IMR-90 (cell line): ENCODE results near the gene C22orf31. TPM values are rescaled to one million over a fixed set of nuclear protein-coding genes. Genes with fewer than 3 reads are reported as not detected.

Experiments
- ATAC-seq: fragments of 200-7000 bp; cut with Tn5 transposase; 2 replicates; pipeline ENCODE4 v1.9.1; 2020; ENCODE audit warnings: low read depth, mild to moderate bottlenecking, moderate library complexity
- BruUV-seq: library from RNA; stranded (reverse); fragments of 400-500 nt; replicated peaks from 2 replicates; lab custom pipeline; 2021; lab: Mats Ljungman, UMichigan
- CTCF ChIA-PET: fragments of 300-600 bp; formaldehyde crosslinking; extraction: SDS; loops from one replicate; lab custom pipeline; 2021; ENCODE audit warnings: antibody characterized with exemption; lab: Yijun Ruan, JAX
- POLR2A ChIA-PET: fragments of 300-600 bp; sonication (Branson Sonifier 250); formaldehyde crosslinking; loops from one replicate; lab custom pipeline; 2022; ENCODE audit warnings: antibody characterized with exemption; ENCODE audit not compliant: unreplicated experiment; lab: Charles Lee
- DNase-seq: peaks from one replicate; pipeline ENCODE4 v3.0.0; 2013
- H2AFZ ChIP-seq: replicated peaks from 2 replicates; pipeline ENCODE3; 2013; ENCODE audit warnings: low read length, mild to moderate bottlenecking; ENCODE audit not compliant: poor library complexity
- H2AK5ac ChIP-seq: 2 replicates; pipeline ENCODE4 v1.6.1; 2013; ENCODE audit warnings: low read depth, low read length, inconsistent platforms
- H2AK9ac ChIP-seq: replicated peaks from 2 replicates; pipeline ENCODE3; 2013; ENCODE audit warnings: mild to moderate bottlenecking, low read depth, low read length, moderate library complexity; ENCODE audit not compliant: poor library complexity
- H2BK120ac ChIP-seq: 2 replicates; pipeline ENCODE4 v1.6.1; 2013; ENCODE audit warnings: low read depth, low read length, inconsistent platforms
- H2BK15ac ChIP-seq: 3 replicates; pipeline ENCODE4 v1.6.1; 2013; ENCODE audit warnings: low read depth, low read length, inconsistent platforms
- H2BK20ac ChIP-seq: 2 replicates; pipeline ENCODE4 v1.6.1; 2013; ENCODE audit warnings: low read depth, mild to moderate bottlenecking, inconsistent platforms, low read length, moderate library complexity
- H2BK5ac ChIP-seq: 2 replicates; pipeline ENCODE4 v1.6.1; 2013; ENCODE audit warnings: mild to moderate bottlenecking, low read depth, low read length, inconsistent platforms; ENCODE audit not compliant: poor library complexity, severe bottlenecking
- H3K14ac ChIP-seq: replicated peaks from 2 replicates; pipeline ENCODE4 v1.6.1; 2013; ENCODE audit warnings: low read depth, low read length, inconsistent platforms
- H3K18ac ChIP-seq: 2 replicates; pipeline ENCODE4 v1.6.1; 2013; ENCODE audit warnings: low read depth, low read length, control low read depth
- H3K23ac ChIP-seq: 2 replicates; pipeline ENCODE4 v1.6.1; 2013; ENCODE audit warnings: low read depth, low read length, inconsistent platforms
- H3K27ac ChIP-seq: 2 replicates; pipeline ENCODE4 v1.5.1; 2013; ENCODE audit warnings: mild to moderate bottlenecking, control low read depth, low read length; ENCODE audit not compliant: insufficient read depth
- H3K27me3 ChIP-seq: 2 replicates; pipeline ENCODE4 v1.6.1; 2013; ENCODE audit warnings: low read length; ENCODE audit not compliant: control insufficient read depth, insufficient read depth
- H3K36me3 ChIP-seq: 2 replicates; pipeline ENCODE4 v1.6.1; 2013; ENCODE audit warnings: low read length, mixed read lengths; ENCODE audit not compliant: control insufficient read depth, insufficient read depth
- H3K4ac ChIP-seq: 2 replicates; pipeline ENCODE4 v1.6.1; 2013; ENCODE audit warnings: low read depth, low read length, inconsistent platforms
- H3K4me1 ChIP-seq: 2 replicates; pipeline ENCODE4 v1.6.1; 2013; ENCODE audit warnings: low read length, mixed read lengths; ENCODE audit not compliant: control insufficient read depth, insufficient read depth
- H3K4me2 ChIP-seq: 2 replicates; pipeline ENCODE4 v1.6.1; 2013; ENCODE audit warnings: low read depth, mild to moderate bottlenecking, control low read depth, low read length, moderate library complexity
- H3K4me3 ChIP-seq: 2 replicates; pipeline ENCODE4 v1.5.1; 2013; ENCODE audit warnings: low read depth, mild to moderate bottlenecking, control low read depth, low read length, moderate library complexity; ENCODE audit not compliant: insufficient read depth
- H3K56ac ChIP-seq: 2 replicates; pipeline ENCODE4 v1.6.1; 2013; ENCODE audit warnings: low read length, inconsistent platforms; ENCODE audit not compliant: insufficient read depth; ENCODE audit errors: extremely low read depth
- H3K79me1 ChIP-seq, 2 experiments: 2 replicates each; pipeline ENCODE4 v1.6.1; 2013; ENCODE audit warnings: low read length in 2 of 2, inconsistent platforms in 1 of 2, low read depth in 1 of 2
- H3K9ac ChIP-seq: 2 replicates; pipeline ENCODE4 v1.6.1; 2013; ENCODE audit warnings: low read depth, low read length, control low read depth
- H3K9me1 ChIP-seq: 2 replicates; pipeline ENCODE4 v1.6.1; 2013; ENCODE audit warnings: low read length, inconsistent platforms; ENCODE audit not compliant: insufficient read depth
- H3K9me3 ChIP-seq: 2 replicates; pipeline ENCODE4 v1.6.1; 2013; ENCODE audit warnings: low read length; ENCODE audit not compliant: control insufficient read depth, insufficient read depth
- H4K20me1 ChIP-seq: 2 replicates; pipeline ENCODE4 v1.6.1; 2013; ENCODE audit warnings: low read length, inconsistent platforms; ENCODE audit not compliant: insufficient read depth
- H4K5ac ChIP-seq: 2 replicates; pipeline ENCODE4 v1.6.1; 2013; ENCODE audit warnings: mild to moderate bottlenecking, low read depth, low read length, control low read depth
- H4K8ac ChIP-seq, 2 experiments: 2 replicates each; pipeline ENCODE4 v1.6.1; 2013; ENCODE audit warnings: low read depth in 2 of 2, low read length in 2 of 2, control low read depth in 1 of 2, inconsistent platforms in 1 of 2
- H4K91ac ChIP-seq: 2 replicates; pipeline ENCODE4 v1.6.1; 2013; ENCODE audit warnings: low read depth, low read length, inconsistent platforms; ENCODE audit not compliant: insufficient read depth
- CEBPB ChIP-seq: IDR thresholded peaks from 2 replicates; pipeline ENCODE4 v1.6.1; 2012; ENCODE audit warnings: low read depth, low read length, improper control_type of control experiment
- FOS ChIP-seq: fragments of 150-350 bp; IDR thresholded peaks from 2 replicates; pipeline ENCODE4 v1.6.1; 2016; ENCODE audit warnings: low read depth, low read length
- MAFK ChIP-seq: IDR thresholded peaks from 2 replicates; pipeline ENCODE4 v1.6.1; 2012; ENCODE audit warnings: low read depth, low read length, improper control_type of control experiment
- MAZ ChIP-seq: IDR thresholded peaks from 2 replicates; pipeline ENCODE4 v1.6.1; 2012; ENCODE audit warnings: low read depth, mild to moderate bottlenecking, low read length, improper control_type of control experiment, moderate library complexity, borderline replicate concordance
- MXI1 ChIP-seq: IDR thresholded peaks from 2 replicates; pipeline ENCODE4 v1.6.1; 2012; ENCODE audit warnings: low read depth, mild to moderate bottlenecking, low read length, moderate library complexity, borderline replicate concordance
- NFE2L2 ChIP-seq: fragments of 150-350 bp; IDR thresholded peaks from 2 replicates; pipeline ENCODE4 v1.6.1; 2016; ENCODE audit warnings: low read depth, mild to moderate bottlenecking, low read length
- POLR2A ChIP-seq: IDR thresholded peaks from 2 replicates; pipeline ENCODE4 v1.6.1; 2012; ENCODE audit warnings: mild to moderate bottlenecking, low read depth, low read length
- RAD21 ChIP-seq: IDR thresholded peaks from 2 replicates; pipeline ENCODE4 v1.6.1; 2012; ENCODE audit warnings: low read length, improper control_type of control experiment
- RCOR1 ChIP-seq: IDR thresholded peaks from 2 replicates; pipeline ENCODE4 v1.6.1; 2012; ENCODE audit warnings: mild to moderate bottlenecking, low read length, improper control_type of control experiment; ENCODE audit not compliant: insufficient replicate concordance
- RFX5 ChIP-seq: IDR thresholded peaks from 2 replicates; pipeline ENCODE4 v1.8.0; 2012; ENCODE audit warnings: low read depth, mild to moderate bottlenecking, low read length, moderate library complexity
- USF2 ChIP-seq: fragments of 150-350 bp; IDR thresholded peaks from 2 replicates; pipeline ENCODE4 v1.6.1; 2017; ENCODE audit warnings: mild to moderate bottlenecking, antibody characterized with exemption, low read length, low read depth
- WGBS, 2 experiments: methylation state at CpG; one replicate each; pipeline versions ENCODE4 v1.1.5 to v1.1.7; 2013; ENCODE audit warnings: missing lambda C conversion rate in 2 of 2; ENCODE audit not compliant: insufficient read length in 1 of 2; ENCODE audit errors: extremely low coverage in 2 of 2; 5-methylcytosine and 5-hydroxymethylcytosine counted together
- dilution Hi-C: fragments of 300-500 bp; cut with HindIII; formaldehyde crosslinking; loops from one replicate; pipeline ENCODE4 v1.14.3; 2018; ENCODE audit warnings: low sequenced_read_pairs; ENCODE audit not compliant: unreplicated experiment
- in situ Hi-C: fragments of 300-500 bp; cut with MboI; formaldehyde crosslinking; loops from 3 replicates; pipeline ENCODE4 v1.14.3; 2019; ENCODE audit warnings: low sequenced_read_pairs, inconsistent platforms, mixed read lengths
- intact Hi-C: fragments of 100-400 bp; cut with micrococcal nuclease; formaldehyde crosslinking; loops from 2 replicates; pipeline ENCODE4 v1.10.0; 2022
- polyA plus RNA-seq, 3 experiments: library from polyadenylated mRNA; depleted of rRNA; stranded (reverse); fragments of >200 nt; gene quantifications; 2 replicates each; pipeline ENCODE4 v1.2.3, GENCODE V29; 2012; ENCODE audit warnings: low replicate concordance in 1 of 3
- total RNA-seq: library from RNA; depleted of rRNA; stranded (reverse); fragments of >200 nt; gene quantifications from 2 replicates; pipeline ENCODE4 v1.2.3, GENCODE V29; 2012
- TF ChIP-seq, protein P1 (sequence below): conservative IDR thresholded peaks from 2 replicates; pipeline ENCODE4 v1.5.1; 2012; ENCODE audit warnings: mild to moderate bottlenecking, low read depth, low read length, improper control_type of control experiment
- TF ChIP-seq, protein P2 (sequence below): fragments of 150-350 bp; IDR thresholded peaks from 2 replicates; pipeline ENCODE4 v1.6.1; 2016; ENCODE audit warnings: low read depth, mild to moderate bottlenecking, low read length, moderate library complexity, borderline replicate concordance

The C22orf31 gene
- total and polyA plus RNA-seq, 2 of the 4 experiments (the other 2 are of a cell fraction) = not detected

GRCh38 chr22:29014773-29015172, 46.9 kb downstream of the C22orf31 start:
- H3K4me1 ChIP-seq = no peaks in the 10 kb centered on the region
- H4K5ac ChIP-seq = no peak overlapping the region
- ATAC-seq (no peak), DNase-seq (no peak)
- no peak overlapping the region for H2BK5ac ChIP-seq
- WGBS, 2 experiments = no CpG with 5 or more reads among the region's 4 CpGs
- no peaks in the 10 kb centered on the region for H3K9me1 ChIP-seq
- ChIA-PET POLR2A (no interaction called here), CTCF (no interaction called here)
- H3K4me2 ChIP-seq = no peak overlapping the region
- no peak overlapping the region for H2AFZ ChIP-seq
- no peak overlapping the region for H4K91ac ChIP-seq
- in situ Hi-C loops (no loop called here), dilution Hi-C loops (no loop called here), intact Hi-C loops (no loop called here)
- H3K14ac ChIP-seq = no peak overlapping the region
- H3K27ac ChIP-seq = no peak overlapping the region
- H3K23ac ChIP-seq = no peak overlapping the region
- H2BK120ac ChIP-seq = no peak overlapping the region
- no peaks in the 10 kb centered on the region for H4K20me1 ChIP-seq
- H3K79me1 ChIP-seq = no peaks in the 10 kb centered on the region; a peak in 1 of 4 replicates
- no peak overlapping the region for H3K18ac ChIP-seq
- no peak overlapping the region for H4K8ac ChIP-seq
- no TSS peak for BruUV-seq
- H3K4ac ChIP-seq = no peak overlapping the region
- H3K56ac ChIP-seq = no peak overlapping the region
- H2AK9ac ChIP-seq = no peak overlapping the region
- H2AK5ac ChIP-seq = no peak overlapping the region
- no peak for TF ChIP-seq RCOR1
- no peak for TF ChIP-seq RAD21
- TF ChIP-seq USF2 = no peak
- no peak for TF ChIP-seq NFE2L2
- TF ChIP-seq, protein P1, sequence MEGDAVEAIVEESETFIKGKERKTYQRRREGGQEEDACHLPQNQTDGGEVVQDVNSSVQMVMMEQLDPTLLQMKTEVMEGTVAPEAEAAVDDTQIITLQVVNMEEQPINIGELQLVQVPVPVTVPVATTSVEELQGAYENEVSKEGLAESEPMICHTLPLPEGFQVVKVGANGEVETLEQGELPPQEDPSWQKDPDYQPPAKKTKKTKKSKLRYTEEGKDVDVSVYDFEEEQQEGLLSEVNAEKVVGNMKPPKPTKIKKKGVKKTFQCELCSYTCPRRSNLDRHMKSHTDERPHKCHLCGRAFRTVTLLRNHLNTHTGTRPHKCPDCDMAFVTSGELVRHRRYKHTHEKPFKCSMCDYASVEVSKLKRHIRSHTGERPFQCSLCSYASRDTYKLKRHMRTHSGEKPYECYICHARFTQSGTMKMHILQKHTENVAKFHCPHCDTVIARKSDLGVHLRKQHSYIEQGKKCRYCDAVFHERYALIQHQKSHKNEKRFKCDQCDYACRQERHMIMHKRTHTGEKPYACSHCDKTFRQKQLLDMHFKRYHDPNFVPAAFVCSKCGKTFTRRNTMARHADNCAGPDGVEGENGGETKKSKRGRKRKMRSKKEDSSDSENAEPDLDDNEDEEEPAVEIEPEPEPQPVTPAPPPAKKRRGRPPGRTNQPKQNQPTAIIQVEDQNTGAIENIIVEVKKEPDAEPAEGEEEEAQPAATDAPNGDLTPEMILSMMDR = no peak
- no peak for TF ChIP-seq RFX5
- no peak for TF ChIP-seq MAZ
- TF ChIP-seq MAFK = no peak
- TF ChIP-seq FOS = no peak
- no peak for TF ChIP-seq POLR2A
- no peak for TF ChIP-seq CEBPB
- TF ChIP-seq, protein P2, sequence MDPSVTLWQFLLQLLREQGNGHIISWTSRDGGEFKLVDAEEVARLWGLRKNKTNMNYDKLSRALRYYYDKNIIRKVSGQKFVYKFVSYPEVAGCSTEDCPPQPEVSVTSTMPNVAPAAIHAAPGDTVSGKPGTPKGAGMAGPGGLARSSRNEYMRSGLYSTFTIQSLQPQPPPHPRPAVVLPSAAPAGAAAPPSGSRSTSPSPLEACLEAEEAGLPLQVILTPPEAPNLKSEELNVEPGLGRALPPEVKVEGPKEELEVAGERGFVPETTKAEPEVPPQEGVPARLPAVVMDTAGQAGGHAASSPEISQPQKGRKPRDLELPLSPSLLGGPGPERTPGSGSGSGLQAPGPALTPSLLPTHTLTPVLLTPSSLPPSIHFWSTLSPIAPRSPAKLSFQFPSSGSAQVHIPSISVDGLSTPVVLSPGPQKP = no peak
- no peak for TF ChIP-seq MXI1
- H3K4me3 ChIP-seq = no peak overlapping the region
- no peak overlapping the region for H2BK15ac ChIP-seq
- peaks cover 3% of the 10 kb centered on the region for H3K9me3 ChIP-seq
- no peak overlapping the region for H3K9ac ChIP-seq
- H3K36me3 ChIP-seq = no peaks in the 10 kb centered on the region
- H3K27me3 ChIP-seq = no peaks in the 10 kb centered on the region
- H2BK20ac ChIP-seq = no peak overlapping the region
